Fibroblast of lung (primary cell): ENCODE measurements around the gene NEGR1.

ENCODE experiments used
- CTCF ChIP-seq, 2 donors: IDR thresholded peaks in 1 of 2; conservative IDR thresholded peaks in 1 of 2; 1 replicate in 1 of 2; 2 replicates in 1 of 2; pipeline ENCODE4 v1.5.1; 2011 to 2012; ENCODE audit warnings: low read length in 2 of 2, control low read depth in 1 of 2, inconsistent platforms in 1 of 2, low read depth in 1 of 2, mild to moderate bottlenecking in 1 of 2
- EZH2 ChIP-seq: IDR thresholded peaks from 2 replicates; pipeline ENCODE4 v1.5.1; 2012; ENCODE audit warnings: low read length, control low read depth, mild to moderate bottlenecking; ENCODE audit errors: missing control alignments

- TF ChIP-seq CTCF (conservative IDR thresholded peaks at IDR 0.05 in 1 of 2, IDR thresholded peaks at IDR 0.05 in 1 of 2; ENCODE audit: low read depth in 1 of 2, low read length in 2 of 2) (no peak), EZH2 (no peak)
Measured at GRCh38 chr1:71422221-71422620, 860.1 kb downstream of the NEGR1 start.
